Cardiac septum (tissue), 1 donor: ENCODE data around the gene RAB11FIP3. TPM values are rescaled to one million over a fixed set of nuclear protein-coding genes. Genes with fewer than 3 reads are reported as not detected.

ENCODE experiments used
- DNase-seq: peaks from one replicate; pipeline ENCODE4 v3.0.0-alpha.2; 2020; ENCODE audit warnings: low spot score
- intact Hi-C: fragments of 100-400 bp; cut with DNase I; formaldehyde crosslinking; loops from one replicate; pipeline ENCODE4 v1.14.0; 2022
- total RNA-seq: library from RNA; stranded (reverse); fragmentation: NEBNext Ultra II Directional; extraction: Animal tissue kit (Norgen Biotek cat#: 25700); gene quantifications from one replicate; pipeline ENCODE4 v1.2.1, GENCODE V29; 2021
- donor health status: DM: no; HTN: no; CAD: no.

Gene RAB11FIP3
- total RNA-seq, 1 donor from 2014 or later: 52.2 TPM

DNA sequence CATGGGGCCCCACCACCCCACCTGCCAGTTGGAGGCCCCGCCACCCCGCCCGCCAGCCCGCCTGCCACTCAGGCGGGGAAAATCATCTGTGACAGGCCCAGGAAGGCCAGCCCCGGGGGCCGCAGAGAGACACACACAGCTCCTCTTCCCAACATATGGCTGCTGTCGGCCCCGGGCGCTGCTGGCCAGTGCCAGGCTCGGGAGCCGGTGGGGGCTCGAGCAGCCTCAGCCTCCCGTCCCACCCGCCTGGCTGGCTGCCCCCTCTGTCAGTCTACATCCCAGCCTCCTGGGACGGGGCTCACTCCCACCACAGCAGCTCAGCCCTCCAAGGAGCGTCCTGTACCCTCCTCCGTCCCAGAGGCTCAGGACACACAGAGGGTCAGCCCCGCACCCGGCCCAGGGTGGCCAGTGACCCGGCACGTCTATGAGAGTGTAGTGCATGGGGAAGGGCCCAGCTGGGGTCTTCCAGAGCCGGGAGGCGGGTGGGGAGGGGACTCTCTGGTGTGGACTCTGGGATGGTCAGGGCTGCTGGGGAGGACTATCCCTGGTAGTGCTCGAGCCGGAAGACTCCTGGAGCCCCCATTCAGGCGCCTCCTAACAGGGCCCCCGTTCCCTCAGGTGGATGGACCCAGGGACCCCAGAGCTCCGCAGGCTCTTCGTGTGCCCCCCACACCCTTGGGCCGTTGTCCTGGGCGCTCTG is 131.2 kb downstream of the RAB11FIP3 start:
- intact Hi-C loops: no loop called here
- DNase-seq: no peak

GRCh38 chr16:557463-558297 is 132.2 kb downstream of the RAB11FIP3 start:
- intact Hi-C loops: no loop called here

DNA sequence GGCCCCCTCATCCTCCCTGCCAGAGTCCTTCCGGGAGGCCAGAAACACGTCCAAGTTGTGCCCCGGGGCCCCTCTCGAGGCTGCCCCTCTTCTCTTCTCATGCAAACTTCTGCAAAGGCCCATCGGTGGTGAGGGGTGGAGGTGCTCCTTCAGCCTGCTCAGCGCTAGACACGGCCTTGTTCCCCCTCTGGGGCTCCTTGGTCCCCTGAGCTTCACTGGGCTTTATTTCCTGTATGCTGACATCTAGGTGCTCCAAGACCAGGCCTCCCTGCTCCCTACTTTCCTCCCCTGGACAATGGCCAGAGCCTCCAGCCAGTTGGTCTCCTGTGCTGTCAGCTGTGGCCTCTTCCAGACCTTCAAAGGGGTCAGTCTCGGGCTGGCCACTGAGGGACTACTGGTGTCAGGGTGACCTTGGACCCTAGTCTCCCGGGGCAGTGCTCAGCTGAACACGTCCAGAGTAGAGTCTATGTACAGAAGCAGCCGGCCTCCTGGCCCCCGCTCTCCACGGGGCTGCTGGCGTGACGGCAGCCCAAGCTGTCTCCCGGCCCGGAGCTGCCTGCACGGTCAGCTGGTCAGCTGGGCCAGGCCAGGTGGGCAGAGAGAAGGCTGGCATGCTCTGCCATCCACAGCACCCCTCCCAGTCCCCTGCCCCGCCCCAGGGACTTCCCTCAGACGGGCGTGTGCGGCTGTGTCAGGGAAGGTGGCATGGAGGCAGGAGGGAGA is 133.0 kb downstream of the RAB11FIP3 start:
- DNase-seq: no peak
- intact Hi-C loops: no loop called here

More at GRCh38 chr16:557463-558297, 132.2 kb downstream of the RAB11FIP3 start:
- DNase-seq: no peak

DNA sequence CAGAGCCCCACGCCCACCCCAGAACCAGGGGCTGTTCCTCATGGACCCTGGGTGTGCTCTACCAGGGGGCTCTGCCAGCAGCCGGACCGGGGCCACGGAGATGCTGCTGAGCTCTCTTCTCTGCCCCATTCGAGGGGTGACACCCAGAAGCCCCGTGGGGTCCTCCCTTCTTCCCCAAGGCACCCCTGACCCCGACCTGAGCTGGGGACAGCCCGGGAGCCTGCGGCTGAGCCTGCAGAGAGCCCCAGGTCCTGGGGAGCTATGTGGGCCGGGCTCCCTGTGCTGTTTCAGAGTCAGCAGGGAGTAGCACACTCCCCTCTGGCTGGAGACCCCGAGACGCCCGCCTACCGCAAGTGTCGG is 133.6 kb downstream of the RAB11FIP3 start:
- DNase-seq: no peak
- intact Hi-C loops: no loop called here

DNA sequence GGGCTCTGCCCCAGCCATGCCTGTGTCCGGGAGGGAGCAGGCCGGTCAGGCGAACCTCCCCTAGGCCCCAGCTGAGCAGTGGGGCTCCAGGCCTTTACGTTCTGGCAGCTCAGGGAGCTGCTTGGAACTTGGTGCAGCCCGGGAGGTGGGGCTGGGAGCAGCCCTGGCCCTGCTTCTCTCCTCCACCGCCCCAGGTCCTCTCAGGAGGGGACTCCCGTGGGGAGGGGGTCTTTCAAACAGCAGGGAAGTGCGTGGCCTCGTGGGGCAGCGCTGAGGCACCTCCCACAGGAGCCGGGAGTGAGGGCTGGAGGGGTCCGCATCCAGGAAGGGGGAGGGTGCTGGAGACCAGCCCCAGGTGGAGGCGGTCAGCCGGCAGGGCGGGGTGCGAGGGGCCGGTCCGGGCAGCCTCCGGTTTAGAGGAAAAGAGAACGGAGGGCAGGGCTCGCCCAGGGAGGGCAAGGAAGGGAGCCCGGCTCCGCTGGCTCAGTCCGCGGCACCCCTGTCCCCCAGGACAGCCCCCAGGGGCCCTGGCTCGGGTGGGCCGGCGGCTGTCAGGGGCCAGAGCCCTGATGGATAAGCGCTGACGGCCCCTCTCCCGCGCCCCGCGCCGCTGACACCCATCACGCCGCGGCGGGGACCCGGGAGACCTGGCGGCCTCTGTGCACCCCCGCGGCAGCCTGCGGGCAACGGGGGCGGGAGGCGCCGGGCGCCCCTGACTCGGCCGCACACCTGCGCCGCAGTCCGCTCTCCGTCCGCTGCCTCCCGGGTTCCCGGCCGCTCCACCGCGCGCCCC is 134.2 kb downstream of the RAB11FIP3 start:
- intact Hi-C loops: no loop called here
- DNase-seq: no peak

DNA sequence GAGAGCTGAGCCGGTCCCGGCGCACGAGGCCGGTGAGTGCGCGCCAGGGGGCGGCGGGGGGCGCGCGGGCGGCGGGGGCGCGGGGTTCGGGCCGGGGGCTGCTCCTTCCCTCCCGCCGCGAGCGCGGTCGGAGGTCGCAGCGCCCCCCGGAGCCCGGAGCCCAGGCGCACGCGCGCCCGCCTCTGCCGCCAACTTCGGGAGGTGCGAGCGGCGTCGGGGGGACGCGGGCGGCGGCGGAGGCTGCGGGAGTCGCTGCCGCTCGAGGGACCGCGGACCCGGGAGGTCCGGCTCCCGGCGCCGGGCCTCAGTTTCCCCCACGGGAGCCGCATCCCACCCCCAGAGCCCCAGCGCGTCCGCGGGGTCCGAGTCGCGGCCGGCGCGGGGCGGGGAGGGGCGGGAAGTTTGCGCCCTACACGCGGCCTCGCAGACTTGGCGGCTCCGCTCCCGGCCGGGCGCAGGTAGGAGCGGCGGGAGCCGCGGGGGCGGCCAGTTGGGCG is 134.8 kb downstream of the RAB11FIP3 start, which contains the start of gene PRR35:
TSS of gene PRR35 (plus strand) at position 191 of the 497 bp plus-strand sequence. CDS start 2,901 bp downstream, outside the sequence.
- no peak for DNase-seq

DNA sequence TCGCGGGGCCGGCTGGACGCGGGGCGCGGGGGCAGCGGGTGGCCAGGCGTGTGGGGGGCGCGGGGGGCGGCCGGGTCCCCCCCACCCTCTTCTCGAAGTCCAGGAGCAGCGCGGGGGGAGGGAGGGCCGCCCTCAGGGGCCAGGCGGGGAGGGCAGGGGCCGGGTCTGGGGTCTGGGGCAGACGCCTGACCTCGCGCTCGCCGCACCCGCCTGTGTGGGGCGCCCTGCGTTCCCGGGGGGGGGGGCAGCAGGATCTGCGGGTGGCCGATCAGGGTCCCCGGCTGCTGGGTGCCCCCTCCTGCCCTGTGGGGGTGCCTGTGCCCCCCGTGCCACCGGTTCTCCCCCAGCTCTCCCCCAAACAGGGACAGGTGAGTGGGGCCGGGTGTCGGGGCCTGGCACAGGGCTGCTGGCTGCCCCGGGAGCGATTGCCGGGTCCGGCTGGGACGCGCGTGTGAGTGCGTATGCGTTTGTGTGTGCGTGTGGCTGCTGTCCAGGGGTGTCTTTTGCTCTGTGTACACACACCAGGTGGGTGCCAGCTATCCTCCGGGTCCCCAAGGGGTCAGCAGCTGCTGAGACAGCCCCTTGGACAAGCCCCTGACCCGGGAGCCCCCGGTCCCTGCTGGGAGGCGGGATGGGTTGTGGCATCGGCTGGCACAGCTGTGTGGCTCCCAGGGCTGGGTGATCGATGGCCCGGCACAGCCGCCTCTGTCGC is 135.4 kb downstream of the RAB11FIP3 start:
- intact Hi-C loops: no loop called here
- no peak for DNase-seq

More for the DNA sequence above, 134.8 kb downstream of the RAB11FIP3 start, which contains the start of gene PRR35:
- intact Hi-C loops: no loop called here

DNA sequence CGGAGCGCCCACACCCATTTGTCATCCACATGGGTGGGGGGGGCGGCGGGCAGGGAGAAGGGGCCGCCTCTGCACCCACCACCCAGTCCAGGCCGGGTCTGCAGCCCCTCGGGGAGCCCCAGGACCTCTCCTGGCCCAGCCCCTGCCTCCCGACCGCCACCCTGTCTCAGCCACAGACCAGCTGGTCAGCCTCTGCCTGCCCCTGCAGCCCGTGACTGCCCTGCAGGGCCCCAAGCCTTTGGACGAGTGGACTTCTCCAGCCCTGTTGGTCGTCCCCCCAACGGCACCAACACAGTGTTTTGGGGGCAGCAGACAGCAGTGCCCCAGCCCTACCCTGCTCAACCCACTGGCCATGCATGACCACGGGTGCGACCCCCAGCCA is 136.0 kb downstream of the RAB11FIP3 start:
- intact Hi-C loops: no loop called here
- DNase-seq: no peak

- intact Hi-C loops: no loop called here
- no peak for DNase-seq
These were observed 136.8 kb downstream of the RAB11FIP3 start for GRCh38 chr16:561957-562938.

DNA sequence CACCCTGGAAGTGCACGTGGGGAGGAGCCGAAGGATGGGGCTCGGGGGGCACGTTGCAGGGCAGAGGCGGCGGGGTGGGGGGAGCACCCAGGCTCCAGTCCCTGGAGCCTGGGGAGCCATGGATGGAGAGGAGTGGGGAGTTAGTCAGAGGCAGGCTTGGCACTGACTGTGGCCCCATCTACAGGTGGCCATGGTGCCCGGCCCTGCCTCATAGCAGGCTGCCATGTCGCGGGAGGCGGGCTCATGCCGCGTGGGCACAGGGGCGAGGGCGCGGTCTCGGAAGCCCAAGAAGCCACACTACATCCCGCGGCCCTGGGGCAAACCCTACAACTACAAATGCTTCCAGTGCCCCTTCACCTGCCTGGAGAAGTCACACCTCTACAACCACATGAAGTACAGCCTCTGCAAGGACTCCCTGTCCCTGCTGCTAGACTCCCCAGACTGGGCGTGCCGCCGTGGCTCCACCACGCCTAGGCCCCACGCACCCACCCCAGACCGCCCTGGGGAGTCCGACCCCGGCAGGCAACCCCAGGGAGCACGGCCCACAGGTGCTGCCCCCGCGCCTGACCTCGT is 137.7 kb downstream of the RAB11FIP3 start:
- intact Hi-C loops: no loop called here
- DNase-seq: no peak

DNA sequence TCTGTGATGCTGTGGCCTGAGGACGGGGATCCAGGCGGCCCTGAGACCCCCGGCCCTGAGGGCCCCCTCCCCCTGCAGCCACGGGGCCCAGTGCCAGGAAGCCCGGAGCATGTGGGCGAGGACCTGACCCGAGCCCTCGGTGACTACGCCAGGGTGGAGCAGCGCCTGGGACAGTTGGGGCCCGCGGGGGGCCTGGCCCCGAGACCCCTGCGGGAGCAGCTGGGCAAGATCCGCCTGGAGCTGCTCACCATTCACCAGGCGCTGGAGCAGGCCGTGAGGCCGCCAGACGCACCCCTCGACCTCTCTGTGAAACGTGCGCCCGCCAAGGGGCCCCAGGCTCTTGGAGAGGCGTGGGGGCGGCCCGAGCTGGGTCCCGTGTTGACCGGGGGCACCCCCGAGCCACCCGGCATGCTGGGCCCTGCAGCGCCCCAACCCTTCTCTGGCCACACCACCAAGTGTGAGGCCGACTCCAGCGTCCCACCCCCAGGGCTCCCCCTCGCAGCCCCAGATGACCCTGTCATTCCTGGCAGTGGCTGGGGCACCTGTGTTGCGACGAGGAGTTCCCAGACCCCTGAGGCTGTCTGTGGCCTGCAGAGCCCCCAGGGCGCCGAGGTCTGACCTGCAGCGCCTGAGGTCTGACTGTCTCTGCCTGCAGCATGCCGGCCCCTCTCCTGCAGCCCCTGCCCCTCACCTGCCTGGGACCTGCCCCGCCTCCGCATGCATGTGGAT is 139.4 kb downstream of the RAB11FIP3 start:
- intact Hi-C loops: no loop called here
- DNase-seq: no peak

- no peak for DNase-seq
- intact Hi-C loops: no loop called here
These were observed 140.2 kb downstream of the RAB11FIP3 start for GRCh38 chr16:565419-566330.

GRCh38 chr16:566475-567372 is 141.3 kb downstream of the RAB11FIP3 start, which contains the start of gene NHLRC4:
TSS of gene NHLRC4 (plus strand) at chr16:567005. CDS start at chr16:568048, 1,043 bp downstream.
- intact Hi-C loops: no loop called here
- DNase-seq: peak; percentile 81
